TTC549 (cell line): ENCODE results near the gene CDH26.

Experiments
- FAIRE-seq: peaks from 2 replicates; lab custom pipeline; 2012; peaks lifted over from hg19 to GRCh38; lab: Jason Lieb, UNC

Gene CDH26

DNA sequence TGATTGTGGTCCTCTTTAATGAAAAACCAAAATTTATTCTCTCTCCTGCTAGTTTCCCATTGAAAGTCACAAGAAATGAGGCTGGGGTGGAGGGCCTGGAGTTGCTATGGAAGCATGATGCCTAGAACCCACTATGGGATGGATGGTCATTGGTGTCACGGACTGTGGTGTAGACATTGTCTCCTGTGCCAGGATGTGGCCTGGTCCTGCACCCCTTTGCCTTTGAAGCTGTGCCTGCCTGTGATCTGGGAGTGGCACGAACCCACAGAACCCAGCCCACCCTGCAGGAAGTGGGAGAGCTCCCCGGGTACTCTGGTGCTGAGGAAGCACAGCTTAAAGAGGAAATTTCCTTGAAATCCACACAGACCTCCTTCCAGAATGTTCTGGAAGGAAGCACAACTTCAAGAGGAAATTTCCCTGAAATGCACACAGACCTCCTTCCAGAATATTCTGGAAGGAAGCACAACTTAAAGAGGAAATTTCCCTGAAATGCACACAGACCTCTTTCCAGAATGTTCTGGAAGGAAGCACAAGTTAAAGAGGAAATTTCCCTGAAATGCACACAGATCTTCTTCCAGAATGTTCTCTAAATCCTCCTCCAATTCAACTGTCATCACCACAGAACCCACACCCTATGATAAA, 105.6 kb downstream of the CDH26 start:
- no peak for FAIRE-seq
